CD4-positive, alpha-beta T cell (primary cell): ENCODE results near the gene KCNK3. TPM values are rescaled to one million over a fixed set of nuclear protein-coding genes. Genes with fewer than 3 reads are reported as not detected.

Source experiments
- ATAC-seq: fragments of 200-7000 bp; cut with Tn5 transposase; one replicate; pipeline ENCODE4 v1.10.0; 2022; ENCODE audit warnings: mild to moderate bottlenecking; ENCODE audit not compliant: poor library complexity
- CTCF ChIA-PET: fragments of 350-600 bp; sonication (Branson Sonifier 250); formaldehyde crosslinking; loops from one replicate; lab custom pipeline; 2021; ENCODE audit warnings: antibody characterized with exemption, inconsistent platforms; lab: Charles Lee
- POLR2A ChIA-PET: fragments of 350-600 bp; sonication (Branson Sonifier 250); formaldehyde crosslinking; loops from one replicate; lab custom pipeline; 2021; ENCODE audit warnings: antibody characterized with exemption, inconsistent platforms; lab: Charles Lee
- DNase-seq, 14 experiments: peaks; one replicate each; pipeline ENCODE4 v3.0.0-alpha.2; 2013 to 2020; ENCODE audit warnings: mixed read lengths in 2 of 14
- H3K27ac ChIP-seq, 2 donors: one replicate each; pipeline versions ENCODE4 v1.5.1 to v1.7.0; 2013; ENCODE audit warnings: low read length in 2 of 2, low read depth in 1 of 2, mild to moderate bottlenecking in 1 of 2
- H3K27me3 ChIP-seq, 2 experiments: 1 replicate in 1 of 2; 2 replicates in 1 of 2; pipeline versions ENCODE4 v1.6.1 to v1.7.0; 2013; ENCODE audit warnings: low read length in 2 of 2, control low read depth in 1 of 2, mild to moderate bottlenecking in 1 of 2, moderate library complexity in 1 of 2; ENCODE audit not compliant: insufficient read depth in 2 of 2, control insufficient read depth in 1 of 2
- H3K36me3 ChIP-seq: one replicate; pipeline ENCODE4 v1.6.1; 2013; ENCODE audit warnings: low read length, control low read depth; ENCODE audit not compliant: insufficient read depth
- H3K4me1 ChIP-seq: one replicate; pipeline ENCODE4 v1.6.1; 2013; ENCODE audit warnings: low read length, control low read depth; ENCODE audit not compliant: insufficient read depth
- H3K4me3 ChIP-seq: one replicate; pipeline ENCODE4 v1.5.1; 2013; ENCODE audit warnings: mild to moderate bottlenecking, low read length, moderate library complexity
- H3K9me3 ChIP-seq, 2 experiments: 1 replicate in 1 of 2; 2 replicates in 1 of 2; pipeline versions ENCODE4 v1.6.1 to v1.7.0; 2013; ENCODE audit warnings: low read length in 2 of 2, mild to moderate bottlenecking in 2 of 2, control low read depth in 1 of 2, moderate library complexity in 1 of 2; ENCODE audit not compliant: control insufficient read depth in 1 of 2, insufficient read depth in 1 of 2
- H3K27ac Mint-ChIP-seq: one replicate; pipeline ENCODE4 v1.8.0; 2020; ENCODE audit warnings: mixed read lengths
- H3K27me3 Mint-ChIP-seq: one replicate; pipeline ENCODE4 v1.8.0; 2021; ENCODE audit warnings: mixed read lengths
- H3K36me3 Mint-ChIP-seq: one replicate; pipeline ENCODE4 v1.8.0; 2021; ENCODE audit warnings: low read depth, mixed read lengths
- H3K4me1 Mint-ChIP-seq: one replicate; pipeline ENCODE4 v1.8.0; 2021; ENCODE audit warnings: low read depth, mixed read lengths
- H3K4me3 Mint-ChIP-seq: one replicate; pipeline ENCODE4 v1.8.0; 2020; ENCODE audit warnings: mild to moderate bottlenecking, mixed read lengths
- H3K9me3 Mint-ChIP-seq: one replicate; pipeline ENCODE4 v1.8.0; 2020; ENCODE audit warnings: mixed read lengths
- CTCF ChIP-seq: fragments of 200-600 bp; IDR thresholded peaks from one replicate; pipeline ENCODE4 v1.8.0; 2022; ENCODE audit warnings: antibody characterized with exemption, mild to moderate bottlenecking
- intact Hi-C, 2 experiments: fragments of 100-400 bp; cut with DNase I in 1 of 2; cut with micrococcal nuclease in 1 of 2; formaldehyde crosslinking; loops; one replicate each; pipeline versions ENCODE4 v1.15.1 to v1.9.0; 2023 to 2025; cut with DNase I, micrococcal nuclease
- polyA plus RNA-seq, 2 donors: library from polyadenylated mRNA; unstranded; fragments of 120-200 nt; gene quantifications; one replicate each; pipeline ENCODE4 v1.2.1, GENCODE V29; 2013
- total RNA-seq, 174 experiments: library from RNA in 2 of 174; stranded (reverse) in 2 of 174; gene quantifications; one replicate each; pipeline ENCODE4 v1.2.3 and lab custom pipeline; 2021 to 2026

KCNK3 gene
- not detected for total RNA-seq
- polyA plus RNA-seq (2013, experiment 1 of 2), result not detected
- polyA plus RNA-seq (2013, experiment 2 of 2), result 0.03 TPM
- 0 to 0.17 (median 0) reads per million in 172 experiments for total RNA-seq (lab: John Stamatoyannopoulos, UW)

GRCh38 chr2:26692279-26692896 is at the start of gene KCNK3:
Gene KCNK3, plus strand, starts transcription at chr2:26692722. Its CDS starts 154 bp downstream, at chr2:26692876.
- H3K36me3 Mint-ChIP-seq, result no peaks in the 10 kb centered on the region
- ATAC-seq, result peak; percentile 90

GRCh38 chr2:26644188-26644835 is 48.2 kb upstream of the KCNK3 start:
- no peak overlapping the region for H3K4me3 ChIP-seq
- H3K36me3 Mint-ChIP-seq, result no peaks in the 10 kb centered on the region
- ChIA-PET CTCF (no interaction called here), POLR2A (no interaction called here)
- intact Hi-C loops, result no loop called here
- no peaks in the 10 kb centered on the region for H3K4me1 ChIP-seq
- no peaks in the 10 kb centered on the region for H3K4me1 Mint-ChIP-seq
- no peak overlapping the region for H3K27ac ChIP-seq
- no peaks in the 10 kb centered on the region for H3K9me3 Mint-ChIP-seq
- ATAC-seq (no peak), DNase-seq (no peak)
- H3K4me3 Mint-ChIP-seq, result no peak overlapping the region
- H3K27me3 ChIP-seq, result peaks cover 2 to 16% of the 10 kb centered on the region in 2 experiments
- no peak overlapping the region for H3K27ac Mint-ChIP-seq
- no peaks in the 10 kb centered on the region for H3K9me3 ChIP-seq
- no peaks in the 10 kb centered on the region for H3K36me3 ChIP-seq
- peaks cover 54% of the 10 kb centered on the region for H3K27me3 Mint-ChIP-seq
- no peak for TF ChIP-seq CTCF

More at GRCh38 chr2:26692279-26692896, at the start of gene KCNK3:
- Mint-ChIP-seq H3K4me3 (peak within 1 kb of the TSS; percentile 25), H3K9me3 (no peaks in the 10 kb centered on the region), H3K27me3 (peaks cover 85% of the 10 kb centered on the region), H3K27ac (no peak within 1 kb of the TSS), H3K4me1 (peaks cover 9% of the 10 kb centered on the region)
- no peak within 1 kb of the TSS for H3K27ac ChIP-seq
- ChIA-PET POLR2A (no interaction called here), CTCF (no interaction called here)
- intact Hi-C loops, result no loop called here
- H3K36me3 ChIP-seq, result no peaks in the 10 kb centered on the region
- peaks cover 66 to 77% of the 10 kb centered on the region in 2 experiments for H3K27me3 ChIP-seq
- H3K4me3 ChIP-seq, result no peak within 1 kb of the TSS
- peak in 13 of 14 experiments; percentile 2 to 71 (median 29) for DNase-seq
- H3K4me1 ChIP-seq, result peaks cover 10% of the 10 kb centered on the region
- peaks cover 0 to 16% of the 10 kb centered on the region in 2 experiments for H3K9me3 ChIP-seq
- no peak for TF ChIP-seq CTCF

- CTCF ChIA-PET, result no interaction called here
- H3K27me3 Mint-ChIP-seq, result peaks cover 59% of the 10 kb centered on the region
These were observed 46.8 kb upstream of the KCNK3 start for GRCh38 chr2:26645762-26646161.

More at GRCh38 chr2:26645762-26646161, 46.8 kb upstream of the KCNK3 start:
- DNase-seq, result no peak
- no peak for TF ChIP-seq CTCF
- POLR2A ChIA-PET, result no interaction called here
- no peak overlapping the region for H3K27ac ChIP-seq
- H3K9me3 ChIP-seq, result no peaks in the 10 kb centered on the region
- Mint-ChIP-seq H3K27ac (no peak overlapping the region), H3K9me3 (no peaks in the 10 kb centered on the region), H3K36me3 (no peaks in the 10 kb centered on the region), H3K4me1 (no peaks in the 10 kb centered on the region), H3K4me3 (no peak overlapping the region)
- no peaks in the 10 kb centered on the region for H3K4me1 ChIP-seq
- peaks cover 5 to 22% of the 10 kb centered on the region in 2 experiments for H3K27me3 ChIP-seq
- no peak for ATAC-seq
- no peak overlapping the region for H3K4me3 ChIP-seq
- H3K36me3 ChIP-seq, result no peaks in the 10 kb centered on the region
- intact Hi-C loops, result no loop called here
